SHP77 treated with DMSO at 0.1 percent for 48 hours (cell line): ENCODE results near the gene RCAN3.
A peak's percentile ranks its signal among the peaks of the same experiment; 100 is the strongest.
"Not testable (repeated sequence)": the region's sequence is repeated elsewhere in the genome, so short reads cannot be mapped to it uniquely, and the experiment has no call there.

Experiments
- DNase-seq: peaks from one replicate; lab custom pipeline; 2025; lab: John Stamatoyannopoulos, UW

The RCAN3 gene

GRCh38 chr1:24486331-24487065 lies 16.1 kb upstream of the RCAN3 start:
- no peak for DNase-seq

- no peak for DNase-seq
Measured at GRCh38 chr1:24487455-24487854, 15.2 kb upstream of the RCAN3 start.

GRCh38 chr1:24488159-24488558 lies 14.5 kb upstream of the RCAN3 start:
- not testable (repeated sequence) for DNase-seq

- no peak for DNase-seq
Measured at GRCh38 chr1:24489674-24490073, 13.0 kb upstream of the RCAN3 start.

GRCh38 chr1:24490101-24490781 lies 12.4 kb upstream of the RCAN3 start:
- DNase-seq: no peak

- DNase-seq: no peak
Measured at GRCh38 chr1:24491577-24492360, 10.9 kb upstream of the RCAN3 start.

- DNase-seq: not testable (repeated sequence)
Measured at GRCh38 chr1:24492935-24493334, 9.7 kb upstream of the RCAN3 start.

- no peak for DNase-seq
Measured at GRCh38 chr1:24493785-24494184, 8.9 kb upstream of the RCAN3 start.

GRCh38 chr1:24498589-24498988 lies 4.0 kb upstream of the RCAN3 start:
- no peak for DNase-seq

GRCh38 chr1:24500448-24501048 lies 2.1 kb upstream of the RCAN3 start:
- no peak for DNase-seq

GRCh38 chr1:24501371-24502064 lies 1.1 kb upstream of the RCAN3 start:
- DNase-seq: peak; percentile 26

- DNase-seq: peak; percentile 41
Measured at GRCh38 chr1:24502065-24502708, 449 bp upstream of the RCAN3 start.

- no peak for DNase-seq
Measured at GRCh38 chr1:24503059-24503751, 569 bp downstream of the RCAN3 start.

- no peak for DNase-seq
Measured at GRCh38 chr1:24503870-24504523, 1.4 kb downstream of the RCAN3 start.

GRCh38 chr1:24504560-24504959 lies 1.9 kb downstream of the RCAN3 start:
- DNase-seq: no peak

- no peak for DNase-seq
Measured at GRCh38 chr1:24505816-24506215, 3.2 kb downstream of the RCAN3 start.

GRCh38 chr1:24506691-24507381 lies 4.2 kb downstream of the RCAN3 start:
- DNase-seq: no peak

- no peak for DNase-seq
Measured at GRCh38 chr1:24507405-24507804, 4.8 kb downstream of the RCAN3 start.

- no peak for DNase-seq
Measured at GRCh38 chr1:24508911-24509310, 6.3 kb downstream of the RCAN3 start.

GRCh38 chr1:24513706-24514105 lies 11.1 kb downstream of the RCAN3 start:
- no peak for DNase-seq
